Mesenchymal stem cell (in vitro differentiated cells and primary cell): ENCODE data around the gene WNK1.

ENCODE experiments used
- DNase-seq: peaks from one replicate; pipeline ENCODE4 v3.0.0-alpha.2; 2013
- H2AFZ ChIP-seq: one replicate; pipeline ENCODE4 v1.6.1; 2013; ENCODE audit warnings: low read depth, mild to moderate bottlenecking, control low read depth, inconsistent platforms, low read length, moderate library complexity
- H2AK5ac ChIP-seq: 2 replicates; pipeline ENCODE4 v1.6.1; 2013; ENCODE audit warnings: low read length, moderate library complexity, mild to moderate bottlenecking, inconsistent platforms; ENCODE audit not compliant: severe bottlenecking
- H2BK120ac ChIP-seq: one replicate; pipeline ENCODE4 v1.6.1; 2013; ENCODE audit warnings: low read depth, mild to moderate bottlenecking, inconsistent platforms, low read length, moderate library complexity
- H2BK12ac ChIP-seq, 2 experiments: one replicate each; pipeline ENCODE4 v1.6.1; 2013; ENCODE audit warnings: inconsistent platforms in 2 of 2, low read length in 2 of 2, mild to moderate bottlenecking in 2 of 2, moderate library complexity in 2 of 2, control low read depth in 1 of 2
- H2BK15ac ChIP-seq: one replicate; pipeline ENCODE4 v1.6.1; 2013; ENCODE audit warnings: mild to moderate bottlenecking, low read depth, inconsistent platforms; ENCODE audit not compliant: poor library complexity, severe bottlenecking
- H2BK5ac ChIP-seq: 2 replicates; pipeline ENCODE4 v1.6.1; 2013; ENCODE audit warnings: low read depth, mild to moderate bottlenecking, low read length, control low read depth, inconsistent platforms; ENCODE audit not compliant: poor library complexity, severe bottlenecking
- H3K14ac ChIP-seq, 2 experiments: one replicate each; pipeline ENCODE4 v1.6.1; 2013; ENCODE audit warnings: inconsistent platforms in 2 of 2, low read length in 2 of 2, control low read depth in 1 of 2, mild to moderate bottlenecking in 1 of 2, moderate library complexity in 1 of 2
- H3K18ac ChIP-seq, 2 experiments: one replicate each; pipeline ENCODE4 v1.6.1; 2013; ENCODE audit warnings: inconsistent platforms in 2 of 2, low read length in 2 of 2, control low read depth in 1 of 2, low read depth in 1 of 2, mild to moderate bottlenecking in 1 of 2
- H3K23ac ChIP-seq, 2 experiments: one replicate each; pipeline ENCODE4 v1.6.1; 2013; ENCODE audit warnings: inconsistent platforms in 2 of 2, low read length in 2 of 2, mild to moderate bottlenecking in 2 of 2, moderate library complexity in 2 of 2, control low read depth in 1 of 2
- H3K27ac ChIP-seq: 2 replicates; pipeline ENCODE4 v1.5.1; 2013; ENCODE audit warnings: mild to moderate bottlenecking, moderate library complexity, low read length, control low read depth, inconsistent platforms; ENCODE audit not compliant: poor library complexity, severe bottlenecking
- H3K27me3 ChIP-seq, 2 experiments: 2 replicates each; pipeline versions ENCODE4 v1.6.1 to v1.7.0; 2013; ENCODE audit warnings: low read length in 2 of 2, mild to moderate bottlenecking in 2 of 2, moderate library complexity in 2 of 2, control low read depth in 1 of 2, inconsistent platforms in 1 of 2; ENCODE audit not compliant: control insufficient read depth in 1 of 2, insufficient read depth in 1 of 2
- H3K36me3 ChIP-seq, 2 experiments: 2 replicates each; pipeline versions ENCODE4 v1.6.1 to v1.7.0; 2013; ENCODE audit warnings: low read length in 2 of 2, control low read depth in 1 of 2, inconsistent platforms in 1 of 2, low read depth in 1 of 2, mild to moderate bottlenecking in 1 of 2; ENCODE audit not compliant: insufficient read depth in 2 of 2, control insufficient read depth in 1 of 2
- H3K4ac ChIP-seq, 2 experiments: one replicate each; pipeline ENCODE4 v1.6.1; 2013; ENCODE audit warnings: inconsistent platforms in 2 of 2, low read length in 2 of 2, mild to moderate bottlenecking in 2 of 2, moderate library complexity in 2 of 2, control low read depth in 1 of 2, low read depth in 1 of 2
- H3K4me1 ChIP-seq: 2 replicates; pipeline ENCODE4 v1.6.1; 2013; ENCODE audit warnings: low read depth, low read length, control low read depth; ENCODE audit not compliant: control insufficient read depth, insufficient read depth
- H3K4me2 ChIP-seq: 2 replicates; pipeline ENCODE4 v1.6.1; 2013; ENCODE audit warnings: low read length, mild to moderate bottlenecking, inconsistent platforms; ENCODE audit not compliant: poor library complexity, severe bottlenecking
- H3K4me3 ChIP-seq, 2 experiments: 2 replicates each; pipeline versions ENCODE4 v1.5.1 to v1.7.0; 2013; ENCODE audit warnings: low read length in 2 of 2, mild to moderate bottlenecking in 2 of 2, control low read depth in 1 of 2, low read depth in 1 of 2; ENCODE audit not compliant: insufficient read depth in 1 of 2
- H3K79me1 ChIP-seq: replicated peaks from 2 replicates; pipeline ENCODE4 v1.6.1; 2013; ENCODE audit warnings: mild to moderate bottlenecking, control low read depth, low read length, inconsistent platforms; ENCODE audit not compliant: poor library complexity, severe bottlenecking
- H3K9ac ChIP-seq: 2 replicates; pipeline ENCODE4 v1.7.0; 2013; ENCODE audit warnings: mild to moderate bottlenecking, low read length, moderate library complexity
- H3K9me3 ChIP-seq: 2 replicates; pipeline ENCODE4 v1.7.0; 2013; ENCODE audit warnings: mild to moderate bottlenecking, low read length; ENCODE audit not compliant: control insufficient read depth
- H4K8ac ChIP-seq: one replicate; pipeline ENCODE4 v1.6.1; 2013; ENCODE audit warnings: inconsistent platforms, mild to moderate bottlenecking, low read length, moderate library complexity
- H4K91ac ChIP-seq: one replicate; pipeline ENCODE4 v1.6.1; 2013; ENCODE audit warnings: mild to moderate bottlenecking, low read length, inconsistent platforms
- WGBS: methylation state at CpG from one replicate; pipeline ENCODE4 v1.1.7; 2013; ENCODE audit warnings: mixed read lengths; 5-methylcytosine and 5-hydroxymethylcytosine counted together

WNK1 gene

GRCh38 chr12:712172-712863 is 40.1 kb upstream of the WNK1 start:
- Histone ChIP-seq H3K79me1 (no peaks in the 10 kb centered on the region), H3K9me3 (no peaks in the 10 kb centered on the region), H3K9ac (no peak overlapping the region), H2BK120ac (no peak overlapping the region), H3K4me3 (no peak overlapping the region), H3K14ac (no peak overlapping the region), H3K36me3 (no peaks in the 10 kb centered on the region), H2BK5ac (no peak overlapping the region), H2AFZ (no peak overlapping the region), H3K18ac (no peak overlapping the region), H2BK15ac (no peak overlapping the region), H3K4me1 (no peaks in the 10 kb centered on the region), H3K4me2 (no peak overlapping the region), H2AK5ac (no peak overlapping the region), H2BK12ac (no peak overlapping the region), H3K27me3 (no peaks in the 10 kb centered on the region), H3K27ac (peak overlapping the region; percentile 7), H4K8ac (no peak overlapping the region), H4K91ac (no peak overlapping the region), H3K4ac (no peak overlapping the region), H3K23ac (no peak overlapping the region)
- DNase-seq = peak; percentile 34
- 68% methylated on average over 7 of the region's 8 CpGs for WGBS

GRCh38 chr12:713281-713875 is 39.0 kb upstream of the WNK1 start:
- Histone ChIP-seq H2BK12ac (no peak overlapping the region), H3K14ac (no peak overlapping the region), H3K9me3 (no peaks in the 10 kb centered on the region), H3K36me3 (no peaks in the 10 kb centered on the region), H2BK15ac (no peak overlapping the region), H3K18ac (no peak overlapping the region), H3K9ac (no peak overlapping the region), H2AK5ac (no peak overlapping the region), H3K27ac (no peak overlapping the region), H3K79me1 (no peaks in the 10 kb centered on the region), H2BK5ac (no peak overlapping the region), H2AFZ (no peak overlapping the region), H3K4ac (no peak overlapping the region), H3K4me3 (no peak overlapping the region), H3K27me3 (no peaks in the 10 kb centered on the region), H3K23ac (no peak overlapping the region), H4K8ac (no peak overlapping the region), H3K4me1 (no peaks in the 10 kb centered on the region), H2BK120ac (no peak overlapping the region), H3K4me2 (no peak overlapping the region), H4K91ac (no peak overlapping the region)
- peak; percentile 46 for DNase-seq
- WGBS = 91% methylated on average over 9 of the region's 9 CpGs

DNA sequence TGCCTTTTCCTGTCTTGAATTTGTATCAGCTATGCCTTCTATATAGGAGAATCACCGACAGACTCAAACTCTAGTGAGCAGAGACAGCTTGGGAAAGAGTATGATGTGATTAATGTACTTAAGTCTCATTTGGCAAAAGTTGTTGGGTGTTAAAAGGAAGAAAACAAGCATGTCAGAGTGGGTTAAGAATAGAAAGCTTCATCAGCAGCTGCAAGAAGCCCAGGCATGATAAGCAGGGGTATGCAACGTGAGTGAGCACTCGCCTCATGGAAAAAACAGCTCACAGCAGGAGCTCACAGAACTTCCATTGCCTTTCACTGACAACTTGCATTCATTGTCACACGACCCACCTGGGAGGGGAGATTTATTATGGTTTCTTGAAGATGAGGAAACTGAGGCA is 35.9 kb upstream of the WNK1 start:
- DNase-seq = peak; percentile 53
- WGBS = 68% methylated on average over 2 of the region's 4 CpGs

DNA sequence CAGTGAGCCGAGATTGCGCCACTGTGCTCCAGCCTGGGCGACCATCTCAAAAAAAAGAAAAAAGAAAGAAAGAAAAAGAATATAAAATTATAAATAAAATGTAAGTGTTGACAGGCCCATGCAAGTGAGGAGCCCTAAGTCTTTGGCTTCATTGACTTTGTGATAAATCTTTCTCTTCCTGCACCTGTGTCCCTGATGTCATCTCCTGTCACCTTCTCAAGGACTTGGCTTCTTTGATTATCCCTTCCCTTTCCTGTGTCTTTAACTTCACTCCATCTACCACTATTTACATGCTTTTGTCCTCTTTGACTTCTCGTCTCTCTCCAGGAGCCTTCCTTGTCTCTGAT is 33.6 kb upstream of the WNK1 start:
- Histone ChIP-seq H3K14ac (no peak overlapping the region), H4K8ac (no peak overlapping the region), H2BK5ac (no peak overlapping the region), H3K9me3 (no peaks in the 10 kb centered on the region), H3K4ac (no peak overlapping the region), H4K91ac (no peak overlapping the region), H3K4me1 (peaks cover 4% of the 10 kb centered on the region), H3K27ac (no peak overlapping the region), H3K23ac (no peak overlapping the region), H3K4me2 (no peak overlapping the region), H2AK5ac (no peak overlapping the region), H3K18ac (peak overlapping the region in 1 of 2 experiments; percentile 46), H3K27me3 (no peaks in the 10 kb centered on the region), H2BK12ac (no peak overlapping the region), H2BK15ac (no peak overlapping the region), H2AFZ (no peak overlapping the region), H3K36me3 (no peaks in the 10 kb centered on the region), H3K79me1 (no peaks in the 10 kb centered on the region), H2BK120ac (no peak overlapping the region), H3K4me3 (no peak overlapping the region), H3K9ac (no peak overlapping the region)
- DNase-seq = no peak
- WGBS = 27% methylated on average over 1 of the region's 4 CpGs

More for the DNA sequence above, 35.9 kb upstream of the WNK1 start:
- Histone ChIP-seq H4K91ac (no peak overlapping the region), H3K9me3 (no peaks in the 10 kb centered on the region), H2BK12ac (no peak overlapping the region), H3K4me3 (no peak overlapping the region), H4K8ac (no peak overlapping the region), H3K79me1 (no peaks in the 10 kb centered on the region), H2AFZ (no peak overlapping the region), H3K23ac (no peak overlapping the region), H3K4me1 (peaks cover 4% of the 10 kb centered on the region), H3K18ac (no peak overlapping the region), H2BK5ac (no peak overlapping the region), H3K36me3 (no peaks in the 10 kb centered on the region), H3K14ac (no peak overlapping the region), H2AK5ac (no peak overlapping the region), H3K4me2 (no peak overlapping the region), H3K4ac (no peak overlapping the region), H2BK120ac (no peak overlapping the region), H2BK15ac (no peak overlapping the region), H3K9ac (no peak overlapping the region), H3K27me3 (no peaks in the 10 kb centered on the region), H3K27ac (no peak overlapping the region)
